ENCODE data around the gene LRP11.

LRP11 gene

GRCh38 chr6:149885888-149886287 is 21.7 kb upstream of the LRP11 start:
- TF ChIP-seq POLR2AphosphoS5 (IDR thresholded peaks at IDR 0.05; ENCODE audit: low read depth, low read length) (no peak), FOXP2 (optimal IDR thresholded peaks at IDR 0.05; ENCODE audit: borderline replicate concordance, extremely low read depth, extremely low read length, insufficient read depth) (no peak), REST (IDR thresholded peaks at IDR 0.05; ENCODE audit: insufficient read depth in 1 of 2, low read depth in 2 of 2, low read length in 2 of 2) (no peak), TAF1 (IDR thresholded peaks at IDR 0.05; ENCODE audit: borderline replicate concordance, insufficient read depth, low read length) (no peak), SIN3A (IDR thresholded peaks at IDR 0.05; ENCODE audit: borderline replicate concordance, insufficient read depth, low read length) (no peak)

- no peak for TF ChIP-seq TAF1 (IDR thresholded peaks at IDR 0.05; ENCODE audit: borderline replicate concordance, insufficient read depth, low read length)
- TF ChIP-seq REST (IDR thresholded peaks at IDR 0.05; ENCODE audit: insufficient read depth in 1 of 2, low read depth in 2 of 2, low read length in 2 of 2) = no peak
- TF ChIP-seq SIN3A (IDR thresholded peaks at IDR 0.05; ENCODE audit: borderline replicate concordance, insufficient read depth, low read length) = no peak
- no peak for TF ChIP-seq FOXP2 (optimal IDR thresholded peaks at IDR 0.05; ENCODE audit: borderline replicate concordance, extremely low read depth, extremely low read length, insufficient read depth)
Observed at GRCh38 chr6:149884617-149885016, 20.5 kb upstream of the LRP11 start.

GRCh38 chr6:149884215-149884614 is 20.1 kb upstream of the LRP11 start:
- TF ChIP-seq REST (IDR thresholded peaks at IDR 0.05; ENCODE audit: insufficient read depth in 1 of 2, low read depth in 2 of 2, low read length in 2 of 2) (no peak), TAF1 (IDR thresholded peaks at IDR 0.05; ENCODE audit: borderline replicate concordance, insufficient read depth, low read length) (no peak), FOXP2 (optimal IDR thresholded peaks at IDR 0.05; ENCODE audit: borderline replicate concordance, extremely low read depth, extremely low read length, insufficient read depth) (no peak), SIN3A (IDR thresholded peaks at IDR 0.05; ENCODE audit: borderline replicate concordance, insufficient read depth, low read length) (no peak), POLR2AphosphoS5 (IDR thresholded peaks at IDR 0.05; ENCODE audit: low read depth, low read length) (no peak)

GRCh38 chr6:149881860-149882259 is 17.7 kb upstream of the LRP11 start:
- TF ChIP-seq TAF1 (IDR thresholded peaks at IDR 0.05; ENCODE audit: borderline replicate concordance, insufficient read depth, low read length) (no peak), POLR2AphosphoS5 (IDR thresholded peaks at IDR 0.05; ENCODE audit: low read depth, low read length) (no peak), SIN3A (IDR thresholded peaks at IDR 0.05; ENCODE audit: borderline replicate concordance, insufficient read depth, low read length) (no peak), REST (IDR thresholded peaks at IDR 0.05; ENCODE audit: insufficient read depth in 1 of 2, low read depth in 2 of 2, low read length in 2 of 2) (no peak), FOXP2 (optimal IDR thresholded peaks at IDR 0.05; ENCODE audit: borderline replicate concordance, extremely low read depth, extremely low read length, insufficient read depth) (no peak)

Data from PFSK-1 (cell line).